H1 (cell line): ENCODE results near the gene RPL21. TPM values are rescaled to one million over a fixed set of nuclear protein-coding genes. Genes with fewer than 3 reads are reported as not detected.

Source experiments
- CTCF ChIA-PET: fragments of 300-600 bp; sonication (Branson Sonifier 250); formaldehyde crosslinking; loops from one replicate; lab custom pipeline; 2021; ENCODE audit not compliant: partially characterized antibody; lab: Charles Lee
- POLR2A ChIA-PET: fragments of 300-600 bp; sonication (Branson Sonifier 250); formaldehyde crosslinking; loops from one replicate; lab custom pipeline; 2021; ENCODE audit warnings: inconsistent platforms; ENCODE audit not compliant: partially characterized antibody; lab: Charles Lee
- DNase-seq, 2 experiments: peaks; one replicate each; pipeline versions ENCODE4 v3.0.0 to v3.0.0-alpha.2; 2010 to 2022; ENCODE audit warnings: low spot score in 2 of 2, low read depth in 1 of 2, mixed read lengths in 1 of 2
- FAIRE-seq: peaks from 2 replicates; lab custom pipeline; 2011; peaks lifted over from hg19 to GRCh38; lab: Jason Lieb, UNC
- H2AFZ ChIP-seq: 2 replicates; pipeline ENCODE4 v1.8.1; 2012; ENCODE audit warnings: low read length, inconsistent platforms
- H2AK5ac ChIP-seq: 2 replicates; pipeline ENCODE4 v1.6.1; 2013; ENCODE audit warnings: low read depth, low read length
- H2BK120ac ChIP-seq: replicated peaks from 2 replicates; pipeline ENCODE3; 2013; ENCODE audit warnings: low read depth, low read length, inconsistent platforms
- H2BK12ac ChIP-seq: 2 replicates; pipeline ENCODE4 v1.6.1; 2013; ENCODE audit warnings: low read depth, low read length
- H2BK15ac ChIP-seq: 2 replicates; pipeline ENCODE4 v1.6.1; 2013; ENCODE audit warnings: low read length
- H2BK20ac ChIP-seq: 2 replicates; pipeline ENCODE4 v1.6.1; 2013; ENCODE audit warnings: low read length
- H2BK5ac ChIP-seq: 2 replicates; pipeline ENCODE4 v1.6.1; 2013; ENCODE audit warnings: low read depth, low read length
- H3K14ac ChIP-seq: 2 replicates; pipeline ENCODE4 v1.6.1; 2013; ENCODE audit warnings: inconsistent platforms; ENCODE audit not compliant: insufficient read length
- H3K18ac ChIP-seq: 2 replicates; pipeline ENCODE4 v1.6.1; 2013; ENCODE audit warnings: low read length; ENCODE audit errors: extremely low read depth
- H3K23ac ChIP-seq: 2 replicates; pipeline ENCODE4 v1.6.1; 2013; ENCODE audit warnings: inconsistent platforms; ENCODE audit not compliant: insufficient read length
- H3K23me2 ChIP-seq: 2 replicates; pipeline ENCODE4 v1.6.1; 2013; ENCODE audit warnings: low read depth, low read length
- H3K27ac ChIP-seq: 2 replicates; pipeline ENCODE4 v1.6.1; 2011; ENCODE audit warnings: low read depth, low read length, inconsistent platforms
- H3K27me3 ChIP-seq, 4 experiments: replicated peaks in 1 of 4; 1 replicate in 1 of 4; 2 replicates in 3 of 4; pipeline versions ENCODE4 v1.6.1 to v1.8.1; 2011 to 2013; ENCODE audit warnings: low read length in 3 of 4, mild to moderate bottlenecking in 3 of 4, inconsistent platforms in 2 of 4, mixed read lengths in 2 of 4, moderate library complexity in 1 of 4; ENCODE audit not compliant: control insufficient read depth in 3 of 4, insufficient read depth in 3 of 4; ENCODE audit errors: extremely low read depth in 1 of 4
- H3K36me3 ChIP-seq, 4 experiments: 2 replicates each; pipeline versions ENCODE4 v1.6.1 to v1.8.1; 2011 to 2013; ENCODE audit warnings: mild to moderate bottlenecking in 4 of 4, low read length in 3 of 4, moderate library complexity in 2 of 4, control low read depth in 1 of 4, inconsistent platforms in 1 of 4; ENCODE audit not compliant: insufficient read depth in 4 of 4, control insufficient read depth in 2 of 4
- H3K4ac ChIP-seq: replicated peaks from 2 replicates; pipeline ENCODE3; 2013; ENCODE audit warnings: low read length, low read depth, mixed read lengths, inconsistent platforms; ENCODE audit not compliant: insufficient read length
- H3K4me1 ChIP-seq, 4 experiments: replicated peaks in 1 of 4; 1 replicate in 1 of 4; 2 replicates in 3 of 4; pipeline versions ENCODE4 v1.6.1 to v1.8.1; 2011 to 2013; ENCODE audit warnings: low read length in 3 of 4, inconsistent platforms in 2 of 4, mixed read lengths in 1 of 4; ENCODE audit not compliant: insufficient read depth in 4 of 4, control insufficient read depth in 3 of 4
- H3K4me2 ChIP-seq, 2 experiments: 2 replicates each; pipeline versions ENCODE4 v1.6.1 to v1.8.1; 2011 to 2013; ENCODE audit warnings: low read depth in 2 of 2, low read length in 2 of 2, control low read depth in 1 of 2, inconsistent platforms in 1 of 2, mild to moderate bottlenecking in 1 of 2; ENCODE audit not compliant: insufficient read depth in 1 of 2
- H3K4me3 ChIP-seq, 4 experiments: fragments of 200-600, 300-600 bp in 1 of 4; sonication (generic), shearing (Covaris generic), sonication (Bioruptor Twin) in 1 of 4; 2 replicates each; pipeline versions ENCODE4 v1.5.1 to v1.8.1; 2011 to 2016; ENCODE audit warnings: low read length in 4 of 4, low read depth in 3 of 4, control low read depth in 2 of 4, inconsistent platforms in 2 of 4, mild to moderate bottlenecking in 2 of 4, mixed read lengths in 1 of 4, moderate library complexity in 1 of 4; ENCODE audit not compliant: insufficient read depth in 2 of 4; ENCODE audit errors: extremely low read depth in 1 of 4
- H3K56ac ChIP-seq: replicated peaks from 2 replicates; pipeline ENCODE3; 2013; ENCODE audit warnings: low read depth, mild to moderate bottlenecking, mixed read lengths, low read length, inconsistent platforms; ENCODE audit not compliant: insufficient read length
- H3K79me1 ChIP-seq: 2 replicates; pipeline ENCODE4 v1.6.1; 2013; ENCODE audit warnings: low read depth, low read length, control low read depth
- H3K79me2 ChIP-seq, 2 experiments: 2 replicates each; pipeline versions ENCODE4 v1.6.1 to v1.8.1; 2012 to 2013; ENCODE audit warnings: low read length in 2 of 2, mild to moderate bottlenecking in 2 of 2, inconsistent platforms in 1 of 2; ENCODE audit not compliant: insufficient read depth in 2 of 2, control insufficient read depth in 1 of 2
- H3K9ac ChIP-seq, 4 experiments: replicated peaks in 1 of 4; 1 replicate in 1 of 4; 2 replicates in 3 of 4; pipeline versions ENCODE4 v1.6.1 to v1.8.1; 2011 to 2013; ENCODE audit warnings: low read depth in 3 of 4, low read length in 3 of 4, control low read depth in 2 of 4, mild to moderate bottlenecking in 2 of 4, moderate library complexity in 2 of 4, inconsistent platforms in 1 of 4; ENCODE audit errors: extremely low read depth in 1 of 4
- H3K9me3 ChIP-seq, 2 experiments: 2 replicates each; pipeline versions ENCODE4 v1.6.1 to v1.8.1; 2012 to 2013; ENCODE audit warnings: mild to moderate bottlenecking in 2 of 2, moderate library complexity in 2 of 2, control low read depth in 1 of 2, inconsistent platforms in 1 of 2, low read depth in 1 of 2, low read length in 1 of 2, mixed read lengths in 1 of 2; ENCODE audit not compliant: insufficient read depth in 2 of 2
- H4K20me1 ChIP-seq, 2 experiments: replicated peaks in 1 of 2; 2 replicates each; pipeline versions ENCODE3 to v1.8.1; 2011 to 2013; ENCODE audit warnings: inconsistent platforms in 2 of 2, low read length in 2 of 2, mild to moderate bottlenecking in 1 of 2; ENCODE audit not compliant: insufficient read depth in 2 of 2, control insufficient read depth in 1 of 2
- H4K5ac ChIP-seq: 2 replicates; pipeline ENCODE4 v1.6.1; 2013; ENCODE audit warnings: low read length, low read depth, mixed read lengths, inconsistent platforms; ENCODE audit not compliant: insufficient read length
- H4K8ac ChIP-seq: 2 replicates; pipeline ENCODE4 v1.8.0; 2013; ENCODE audit warnings: mild to moderate bottlenecking, moderate library complexity, low read length, inconsistent platforms; ENCODE audit not compliant: insufficient read depth; ENCODE audit errors: extremely low read depth
- H4K91ac ChIP-seq: replicated peaks from 2 replicates; pipeline ENCODE3; 2013; ENCODE audit warnings: low read length, mixed read lengths, inconsistent platforms; ENCODE audit not compliant: insufficient read length
- ATF3 ChIP-seq: IDR thresholded peaks from 2 replicates; pipeline ENCODE4 v1.6.1; 2011; ENCODE audit warnings: low read depth, mild to moderate bottlenecking, low read length; ENCODE audit not compliant: insufficient read depth
- BRCA1 ChIP-seq: IDR thresholded peaks from 2 replicates; pipeline ENCODE4 v1.6.1; 2012; ENCODE audit warnings: low read depth, low read length, improper control_type of control experiment
- CTBP2 ChIP-seq: IDR thresholded peaks from 2 replicates; pipeline ENCODE4 v1.7.0; 2011; ENCODE audit warnings: borderline replicate concordance, mild to moderate bottlenecking, moderate library complexity, mixed read lengths, low read length; ENCODE audit not compliant: insufficient read depth, insufficient read length
- GABPA ChIP-seq: IDR thresholded peaks from 2 replicates; pipeline ENCODE4 v1.6.1; 2011; ENCODE audit warnings: mild to moderate bottlenecking, low read length, moderate library complexity, borderline replicate concordance; ENCODE audit not compliant: insufficient read depth
- HDAC2 ChIP-seq, 2 experiments: fragments of 300-600 bp in 1 of 2; sonication (generic) in 1 of 2; IDR thresholded peaks; 2 replicates each; pipeline ENCODE4 v1.6.1; 2011 to 2012; ENCODE audit warnings: low read depth in 2 of 2, low read length in 2 of 2, mild to moderate bottlenecking in 2 of 2, moderate library complexity in 2 of 2, borderline replicate concordance in 1 of 2, inconsistent platforms in 1 of 2
- KDM5A ChIP-seq: fragments of 200-600 bp; IDR thresholded peaks from 2 replicates; pipeline ENCODE4 v1.7.1; 2012; ENCODE audit warnings: mild to moderate bottlenecking, low read length, inconsistent platforms, mixed read lengths
- NANOG ChIP-seq: IDR thresholded peaks from 2 replicates; pipeline ENCODE4 v1.6.1; 2011; ENCODE audit warnings: low read length, low read depth, mild to moderate bottlenecking, inconsistent platforms; ENCODE audit not compliant: insufficient read depth, poor library complexity, severe bottlenecking
- POLR2A ChIP-seq, 2 experiments: IDR thresholded peaks; 1 replicate in 1 of 2; 2 replicates in 1 of 2; pipeline ENCODE4 v1.6.1; 2011; ENCODE audit warnings: low read depth in 2 of 2, low read length in 2 of 2, mild to moderate bottlenecking in 2 of 2; ENCODE audit errors: control extremely low read depth in 1 of 2
- RXRA ChIP-seq: IDR thresholded peaks from 2 replicates; pipeline ENCODE4 v1.6.1; 2011; ENCODE audit warnings: low read depth, mild to moderate bottlenecking, low read length, moderate library complexity; ENCODE audit not compliant: insufficient read depth
- SP2 ChIP-seq: IDR thresholded peaks from 2 replicates; pipeline ENCODE4 v1.6.1; 2012; ENCODE audit warnings: mild to moderate bottlenecking, low read length, inconsistent platforms
- SRF ChIP-seq: IDR thresholded peaks from 2 replicates; pipeline ENCODE4 v1.6.1; 2011; ENCODE audit warnings: mild to moderate bottlenecking, low read depth, low read length, moderate library complexity
- TAF1 ChIP-seq: IDR thresholded peaks from 2 replicates; pipeline ENCODE4 v1.6.1; 2011; ENCODE audit warnings: mild to moderate bottlenecking, low read depth, low read length
- TCF12 ChIP-seq: IDR thresholded peaks from 2 replicates; pipeline ENCODE4 v1.6.1; 2011; ENCODE audit warnings: low read depth, mild to moderate bottlenecking, low read length
- WGBS, 2 experiments: shearing (Covaris generic) in 1 of 2; methylation state at CpG; one replicate each; pipeline versions ENCODE4 v1.1.6 to v1.1.7; 2013 to 2015; ENCODE audit warnings: low lambda C conversion rate in 2 of 2, mixed read lengths in 2 of 2, inconsistent platforms in 1 of 2, low coverage in 1 of 2, missing lambda C conversion rate in 1 of 2; ENCODE audit not compliant: insufficient replicate concordance in 2 of 2, insufficient coverage in 1 of 2, insufficient read length in 1 of 2; ENCODE audit errors: extremely low coverage in 1 of 2, missing lambda C conversion rate in 1 of 2; 5-methylcytosine and 5-hydroxymethylcytosine counted together
- polyA plus RNA-seq, 7 experiments: library from polyadenylated mRNA; depleted of rRNA in 3 of 7; stranded (reverse) in 5 of 7; unstranded in 2 of 7; fragments of >200 nt in 5 of 7; fragments of 200-250 nt in 2 of 7; gene quantifications; 1 replicate in 5 of 7; 2 replicates in 1 of 7; 4 replicates in 1 of 7; pipeline versions ENCODE4 v1.2.1 to v1.2.3, GENCODE V29; 2011 to 2013; ENCODE audit warnings: missing spikeins in 2 of 7, mixed read lengths in 2 of 7
- total RNA-seq: library from RNA; stranded (reverse); fragmentation: NEBNext Ultra II Directional; extraction: Animal tissue kit (Norgen Biotek cat#: 25700); gene quantifications from 2 replicates; pipeline ENCODE4 v1.2.1, GENCODE V29; 2021

Gene RPL21
- total and polyA plus RNA-seq, 2 of the 8 experiments (the other 6 are each of a cell fraction or from before 2014, with no cell fraction given) = 624 to 1,283 TPM

GRCh38 chr13:27300941-27301586 lies 49.7 kb downstream of the RPL21 start:
- CTCF ChIA-PET = interaction anchor here (0.8 to 1.6 kb wide), 5 partner anchors 9 to 316 kb away, joined by 3 to 4 read pairs (median 3); no protein-coding TSS in a partner anchor
- no peak for TF ChIP-seq GABPA
- no peak for TF ChIP-seq SRF
- TF ChIP-seq BRCA1 = no peak
- no peak for TF ChIP-seq TAF1
- TF ChIP-seq NANOG = no peak
- TF ChIP-seq ATF3 = no peak
- TF ChIP-seq KDM5A = no peak
- TF ChIP-seq CTBP2 = no peak
- no peak for TF ChIP-seq HDAC2 (IDR thresholded peaks at IDR 0.05; ENCODE audit: borderline replicate concordance in 1 of 2, low read depth in 2 of 2, low read length in 2 of 2)
- no peak for TF ChIP-seq TCF12
- no peak for TF ChIP-seq POLR2A (IDR thresholded peaks at IDR 0.05; ENCODE audit: control extremely low read depth in 1 of 2, low read depth in 2 of 2, low read length in 2 of 2)
- no peak for TF ChIP-seq RXRA
- TF ChIP-seq SP2 = no peak

More at GRCh38 chr13:27300941-27301586, 49.7 kb downstream of the RPL21 start:
- Histone ChIP-seq H2BK20ac (no peak overlapping the region), H3K9ac (no peak overlapping the region; a peak in 1 of 7 replicates), H2BK120ac (no peak overlapping the region), H2AFZ (no peak overlapping the region), H3K4me2 (no peak overlapping the region), H3K23me2 (no peaks in the 10 kb centered on the region), H2BK15ac (no peak overlapping the region), H3K4ac (no peak overlapping the region), H2BK5ac (no peak overlapping the region), H3K14ac (no peak overlapping the region), H3K9me3 (no peaks in the 10 kb centered on the region), H3K27me3 (no peaks in the 10 kb centered on the region), H4K91ac (no peak overlapping the region), H3K79me1 (no peaks in the 10 kb centered on the region), H3K56ac (no peak overlapping the region), H3K4me3 (no peak overlapping the region), H3K79me2 (no peaks in the 10 kb centered on the region), H4K5ac (no peak overlapping the region), H2AK5ac (no peak overlapping the region), H4K8ac (no peak overlapping the region), H2BK12ac (no peak overlapping the region), H3K18ac (no peak overlapping the region), H3K36me3 (no peaks in the 10 kb centered on the region), H3K27ac (no peak overlapping the region), H3K23ac (no peak overlapping the region), H4K20me1 (no peaks in the 10 kb centered on the region), H3K4me1 (no peaks in the 10 kb centered on the region)
- FAIRE-seq = no peak
- DNase-seq = no peak
- POLR2A ChIA-PET = no interaction called here
- WGBS, 2 experiments = 90% methylated on average over 6 of the region's 6 CpGs; no CpG with 5 or more reads in 1 of the 2 experiments
